Vagina (tissue), 2 donors: ENCODE results near the gene TGDS. TPM values are rescaled to one million over a fixed set of nuclear protein-coding genes. Genes with fewer than 3 reads are reported as not detected.

Experiments
- DNase-seq, 2 donors: peaks; one replicate each; pipeline ENCODE4 v3.0.0-alpha.2; 2017; ENCODE audit errors: extremely low spot score in 2 of 2
- H3K27ac ChIP-seq: fragments of 200-600 bp; sonication (generic); one replicate; pipeline ENCODE4 v1.5.1; 2019
- H3K27me3 ChIP-seq: fragments of 200-600 bp; sonication (generic); one replicate; pipeline ENCODE4 v1.5.1; 2019
- H3K36me3 ChIP-seq, 2 donors: fragments of 200-600 bp; sonication (generic); one replicate each; pipeline ENCODE4 v1.5.1; 2017 to 2019
- H3K4me1 ChIP-seq: fragments of 200-600 bp; sonication (generic); one replicate; pipeline ENCODE4 v1.5.1; 2019
- H3K4me3 ChIP-seq, 2 donors: fragments of 200-600 bp; sonication (generic); 1 replicate in 1 of 2; 2 replicates in 1 of 2; pipeline ENCODE4 v1.5.1; 2016 to 2019
- H3K9me3 ChIP-seq: fragments of 200-600 bp; sonication (generic); one replicate; pipeline ENCODE4 v1.5.1; 2019
- CTCF ChIP-seq, 3 experiments: fragments of 450-650 bp in 2 of 3; fragments of 200-600 bp in 1 of 3; sonication (generic) in 1 of 3; IDR thresholded peaks; one replicate each; pipeline ENCODE4 v1.5.1; 2017 to 2019; ENCODE audit warnings: antibody characterized with exemption in 3 of 3, mild to moderate bottlenecking in 2 of 3, moderate library complexity in 2 of 3
- POLR2A ChIP-seq, 2 donors: fragments of 450-650 bp; IDR thresholded peaks; one replicate each; pipeline ENCODE4 v1.6.1; 2017; ENCODE audit warnings: antibody characterized with exemption in 2 of 2, mild to moderate bottlenecking in 2 of 2, moderate library complexity in 2 of 2
- POLR2AphosphoS5 ChIP-seq, 2 donors: sonication (generic); formaldehyde crosslinking; IDR thresholded peaks; one replicate each; pipeline ENCODE4 v1.9.0; 2017; ENCODE audit warnings: antibody characterized with exemption in 2 of 2, mild to moderate bottlenecking in 2 of 2, low read depth in 1 of 2; ENCODE audit not compliant: insufficient read depth in 1 of 2
- intact Hi-C: fragments of 100-400 bp; cut with DNase I; formaldehyde crosslinking; loops from one replicate; pipeline ENCODE4 v1.15.1; 2023
- total RNA-seq: library from RNA; depleted of rRNA; stranded (reverse); fragments of >200 nt; gene quantifications from one replicate; pipeline ENCODE4 v1.2.3, GENCODE V29; 2016

Gene TGDS
- total RNA-seq, 1 donor from 2014 or later: 9.6 TPM

DNA sequence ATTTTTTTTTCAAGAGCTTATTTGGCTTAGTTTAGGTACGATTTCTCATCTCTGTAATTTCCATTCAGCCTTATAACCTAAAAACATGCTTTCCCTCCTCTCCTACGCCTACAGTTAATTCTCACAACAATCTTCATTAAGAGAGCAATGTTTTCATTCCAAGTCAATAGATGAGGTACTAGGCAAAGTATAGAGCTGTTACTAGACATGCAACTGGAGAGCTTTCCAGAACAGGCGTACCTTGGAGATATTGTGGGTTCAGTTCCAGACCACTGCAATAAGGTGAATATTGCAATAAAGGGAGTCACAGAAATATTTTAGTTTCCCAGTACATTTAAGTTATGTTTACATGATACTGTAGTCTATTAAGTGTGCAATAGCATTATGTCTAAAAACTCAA, 34.8 kb downstream of the TGDS start:
- no peak for DNase-seq
- Histone ChIP-seq H3K27ac (no peak overlapping the region), H3K4me3 (no peak overlapping the region), H3K27me3 (no peaks in the 10 kb centered on the region), H3K9me3 (no peaks in the 10 kb centered on the region), H3K4me1 (no peaks in the 10 kb centered on the region), H3K36me3 (no peaks in the 10 kb centered on the region)
- intact Hi-C loops: no loop called here
- no peak for TF ChIP-seq POLR2AphosphoS5 (IDR thresholded peaks at IDR 0.05; ENCODE audit: insufficient read depth in 1 of 2, low read depth in 1 of 2)
- TF ChIP-seq CTCF (IDR thresholded peaks at IDR 0.05): no peak
- no peak for TF ChIP-seq POLR2A (IDR thresholded peaks at IDR 0.05)

DNA sequence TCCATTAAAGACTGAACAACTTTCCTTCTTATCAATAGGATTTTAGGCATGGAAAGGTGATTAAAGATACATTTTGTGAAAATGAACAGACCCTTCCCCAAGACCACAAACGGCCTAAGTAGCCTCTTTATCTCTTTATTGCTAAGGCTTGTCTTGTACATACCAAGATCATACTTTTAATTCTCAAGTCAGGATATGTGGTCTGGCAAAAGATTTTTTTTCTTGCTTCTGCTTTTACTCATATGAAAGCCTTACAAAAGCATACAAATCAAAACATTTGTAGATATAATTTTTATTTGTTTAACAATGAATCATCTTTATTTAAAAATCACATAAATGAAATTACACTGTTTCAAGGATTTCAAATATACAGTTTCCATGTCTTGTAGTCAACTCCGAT, 35.8 kb downstream of the TGDS start:
- TF ChIP-seq POLR2A (IDR thresholded peaks at IDR 0.05): no peak
- TF ChIP-seq POLR2AphosphoS5 (IDR thresholded peaks at IDR 0.05; ENCODE audit: insufficient read depth in 1 of 2, low read depth in 1 of 2): no peak
- TF ChIP-seq CTCF (IDR thresholded peaks at IDR 0.05): no peak
- no peak overlapping the region for H3K27ac ChIP-seq
- DNase-seq: no peak
- no peaks in the 10 kb centered on the region for H3K4me1 ChIP-seq
- H3K36me3 ChIP-seq: no peaks in the 10 kb centered on the region
- no peaks in the 10 kb centered on the region for H3K9me3 ChIP-seq
- no peak overlapping the region for H3K4me3 ChIP-seq
- H3K27me3 ChIP-seq: no peaks in the 10 kb centered on the region
- intact Hi-C loops: no loop called here

DNA sequence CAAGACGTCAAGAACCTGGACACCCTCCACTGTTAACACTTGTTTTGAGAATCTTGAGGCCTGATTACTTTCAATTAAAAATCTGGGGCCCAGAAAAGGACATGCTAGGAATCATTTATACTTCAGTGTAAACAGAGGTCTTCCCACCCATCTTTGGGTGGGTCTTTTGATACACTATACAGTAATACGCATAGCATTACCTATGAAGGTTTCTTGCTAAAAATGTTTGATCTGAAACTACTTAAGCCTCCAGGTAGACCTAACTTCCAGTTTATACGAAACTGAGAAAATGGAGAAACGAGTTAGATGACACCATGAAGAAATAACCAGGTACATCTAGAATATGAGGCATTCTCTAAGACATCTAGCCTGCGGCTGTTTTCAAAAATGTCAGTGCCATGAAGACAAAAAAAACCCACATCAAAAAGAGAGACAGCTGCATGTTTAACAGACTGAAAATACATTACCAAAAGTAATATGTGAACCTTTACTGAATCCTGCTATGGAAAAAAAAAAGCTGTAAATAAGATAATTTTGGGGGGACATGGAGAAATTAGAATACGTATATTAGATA, 36.6 kb downstream of the TGDS start:
- no peak overlapping the region for H3K4me3 ChIP-seq
- intact Hi-C loops: no loop called here
- no peak overlapping the region for H3K27ac ChIP-seq
- TF ChIP-seq POLR2A (IDR thresholded peaks at IDR 0.05) (no peak), CTCF (IDR thresholded peaks at IDR 0.05) (no peak), POLR2AphosphoS5 (IDR thresholded peaks at IDR 0.05; ENCODE audit: insufficient read depth in 1 of 2, low read depth in 1 of 2) (no peak)
- no peak for DNase-seq
- H3K27me3 ChIP-seq: no peaks in the 10 kb centered on the region
- no peaks in the 10 kb centered on the region for H3K9me3 ChIP-seq
- H3K4me1 ChIP-seq: no peaks in the 10 kb centered on the region
- H3K36me3 ChIP-seq: no peaks in the 10 kb centered on the region

- intact Hi-C loops: no loop called here
Measured at GRCh38 chr13:94558716-94559115, 37.2 kb downstream of the TGDS start.

More at GRCh38 chr13:94558716-94559115, 37.2 kb downstream of the TGDS start:
- TF ChIP-seq CTCF (IDR thresholded peaks at IDR 0.05) (no peak), POLR2AphosphoS5 (IDR thresholded peaks at IDR 0.05; ENCODE audit: insufficient read depth in 1 of 2, low read depth in 1 of 2) (no peak), POLR2A (IDR thresholded peaks at IDR 0.05) (no peak)
- DNase-seq: no peak
- Histone ChIP-seq H3K4me3 (no peak overlapping the region), H3K9me3 (no peaks in the 10 kb centered on the region), H3K4me1 (no peaks in the 10 kb centered on the region), H3K27ac (no peak overlapping the region), H3K27me3 (no peaks in the 10 kb centered on the region), H3K36me3 (no peaks in the 10 kb centered on the region)
